Spleen (tissue), 13 donors: ENCODE data around the gene CNIH3. TPM values are rescaled to one million over a fixed set of nuclear protein-coding genes. Genes with fewer than 3 reads are reported as not detected.
"Not testable (repeated sequence)": the region's sequence is repeated elsewhere in the genome, so short reads cannot be mapped to it uniquely, and the experiment has no call there.

Experiments used
- DNase-seq: peaks from one replicate; pipeline ENCODE4 v3.0.0-alpha.2; 2020
- H3K27ac ChIP-seq, 8 donors: fragments of 200-600 bp; sonication (generic) in 7 of 8; 1 replicate in 4 of 8; 2 replicates in 4 of 8; pipeline versions ENCODE4 v1.5.0 to v1.8.0; 2016 to 2021; ENCODE audit warnings: inconsistent platforms in 4 of 8, mild to moderate bottlenecking in 4 of 8, moderate library complexity in 1 of 8
- H3K27me3 ChIP-seq, 7 donors: fragments of 200-600 bp; sonication (generic) in 6 of 7; replicated peaks in 1 of 7; 1 replicate in 4 of 7; 2 replicates in 3 of 7; pipeline versions ENCODE4 v1.5.0 to v1.8.0; 2016 to 2021; ENCODE audit warnings: inconsistent platforms in 3 of 7, mild to moderate bottlenecking in 1 of 7
- H3K36me3 ChIP-seq, 6 donors: fragments of 200-600 bp; sonication (generic) in 5 of 6; 1 replicate in 4 of 6; 2 replicates in 2 of 6; pipeline versions ENCODE4 v1.5.0 to v1.8.0; 2016 to 2021; ENCODE audit warnings: inconsistent platforms in 2 of 6
- H3K4me1 ChIP-seq, 6 donors: fragments of 200-600 bp; sonication (generic) in 5 of 6; 1 replicate in 3 of 6; 2 replicates in 3 of 6; pipeline versions ENCODE4 v1.5.0 to v1.8.0; 2016 to 2021; ENCODE audit warnings: inconsistent platforms in 3 of 6
- H3K4me3 ChIP-seq, 8 donors: fragments of 200-600 bp; sonication (generic) in 7 of 8; 1 replicate in 4 of 8; 2 replicates in 4 of 8; pipeline versions ENCODE4 v1.5.0 to v1.8.0; 2016 to 2021; ENCODE audit warnings: inconsistent platforms in 4 of 8, mild to moderate bottlenecking in 4 of 8, moderate library complexity in 2 of 8
- H3K9me3 ChIP-seq, 8 donors: fragments of 200-600 bp; sonication (generic) in 7 of 8; 1 replicate in 4 of 8; 2 replicates in 4 of 8; pipeline versions ENCODE4 v1.5.0 to v1.8.0; 2016 to 2021; ENCODE audit warnings: inconsistent platforms in 4 of 8
- POLR2A ChIP-seq, 3 donors: fragments of 450-650 bp; IDR thresholded peaks; one replicate each; pipeline ENCODE4 v1.5.1; 2017; ENCODE audit warnings: antibody characterized with exemption in 3 of 3, mild to moderate bottlenecking in 1 of 3
- POLR2AphosphoS5 ChIP-seq, 3 donors: sonication (generic); formaldehyde crosslinking; IDR thresholded peaks; one replicate each; pipeline ENCODE4 v1.5.1; 2017; ENCODE audit warnings: antibody characterized with exemption in 3 of 3
- whole genome bisulfite sequencing, 5 donors: extraction: QIAGEN DNeasy Blood & Tissue Kit in 3 of 5; methylation state at CpG; one replicate each; pipeline versions ENCODE4 v1.1.5 to v1.1.7; 2013 to 2018; 5-methylcytosine and 5-hydroxymethylcytosine counted together
- intact Hi-C: fragments of 100-400 bp; cut with DNase I; formaldehyde crosslinking; loops from one replicate; pipeline ENCODE4 v1.15.0; 2023; ENCODE audit warnings: low total_unique reads
- long read RNA-seq, 2 donors: transcript quantifications; one replicate each; lab custom pipeline, GENCODE V29; 2026
- polyA plus RNA-seq, 3 donors: library from polyadenylated mRNA; stranded (reverse); fragments of 200-250 nt; gene quantifications; one replicate each; pipeline ENCODE4 v1.2.1, GENCODE V29; 2013
- total RNA-seq, 7 donors: library from RNA; depleted of rRNA in 3 of 7; stranded (reverse); fragments of >200 nt in 3 of 7; fragmentation: NEBNext Ultra II Directional in 4 of 7; extraction: Animal tissue kit (Norgen Biotek cat#: 25700) in 4 of 7; gene quantifications; one replicate each; pipeline versions ENCODE4 v1.1.0 to v1.2.1, GENCODE V29; 2016 to 2021
- TF ChIP-seq, protein P1 (sequence below), 11 experiments: fragments of 200-600 bp in 7 of 11; fragments of 450-650 bp in 4 of 11; sonication (generic) in 4 of 11; IDR thresholded peaks in 8 of 11; conservative IDR thresholded peaks in 3 of 11; 1 replicate in 7 of 11; 2 replicates in 4 of 11; pipeline versions ENCODE4 v1.4.0 to v1.8.0; 2016 to 2021; ENCODE audit warnings: antibody characterized with exemption in 11 of 11, inconsistent platforms in 4 of 11, mild to moderate bottlenecking in 1 of 11
- donor health status: healthy with polysubstance abuse.
- donor health status: DM: no; HTN: no; CAD: no; lungs with moderate emphysema.
- donor health status: DM: no; HTN: no; CAD: no.
- donor health status: Bipolar disorder and iron deficiency.
- donor health status: healthy.
- donor health status: DM: no; HTN: no; CAD: no.
- donor health status: DM: yes; HTN: yes; CAD: no.

CNIH3 gene
- 1 to 10 TPM in 5 of 7 donors, under 1 TPM in 2; 0.68 to 4.1 (median 2.6) TPM for total RNA-seq
- polyA plus RNA-seq: 1 to 10 TPM; 1.6 to 2.2 (median 1.7) TPM
- long read RNA-seq, donor 1, partial matches to known transcripts: 0 of 4 reads
- long read RNA-seq, donor 1, other reads (novel, unspliced or antisense): 0 of 4 reads
- long read RNA-seq, donor 2, partial matches to known transcripts: 0 of 1 reads
- long read RNA-seq, donor 2, other reads (novel, unspliced or antisense): 0 of 1 reads

DNA sequence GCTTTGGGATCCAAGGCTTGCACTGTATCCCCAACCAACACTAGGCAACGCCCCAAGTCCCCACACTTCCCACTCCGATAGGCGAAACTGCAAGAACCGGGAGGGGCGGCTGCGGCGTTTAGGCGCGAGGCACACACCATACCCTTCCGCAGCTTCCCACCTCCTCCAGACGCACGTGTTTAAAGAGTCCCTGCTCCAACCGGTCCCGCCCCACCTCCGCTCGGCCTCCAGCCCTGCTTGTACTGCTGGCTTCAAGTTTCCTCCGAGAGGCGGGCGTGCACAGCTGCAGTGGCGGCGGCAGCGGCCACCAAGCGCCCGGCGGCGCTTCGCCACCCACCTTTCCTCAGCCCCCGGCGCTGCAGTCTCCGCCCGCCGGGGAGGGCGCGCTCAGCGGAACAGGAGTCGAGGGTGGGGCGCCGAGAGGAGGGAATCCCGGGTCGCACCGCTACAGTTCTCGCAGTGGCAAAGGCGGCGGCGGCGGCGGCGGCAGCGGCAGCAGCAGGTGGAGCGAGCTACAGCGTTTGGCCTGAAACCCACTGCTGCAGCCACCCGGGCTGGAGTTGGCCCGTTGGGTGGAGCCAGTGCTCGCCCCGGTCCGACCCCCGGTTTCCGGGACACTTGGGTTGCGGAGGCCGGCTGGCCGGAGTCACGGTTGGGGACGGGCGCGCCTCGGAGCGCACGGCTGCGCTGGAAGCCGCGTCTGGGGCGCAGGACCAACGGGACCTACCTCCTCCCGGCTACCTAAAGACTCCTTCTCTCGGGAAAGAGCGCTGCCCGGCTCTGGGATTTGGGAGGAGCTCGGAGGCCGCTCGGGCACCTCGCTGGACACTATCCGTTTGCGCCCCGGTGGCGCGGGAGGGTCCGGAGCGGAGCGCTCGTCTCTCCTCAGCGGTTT is at the start of gene CNIH3:
CNIH3 (plus strand) TSS at position 457 of the 895 bp plus-strand sequence. CDS start 858 bp downstream, outside the sequence.
- intact Hi-C loops: no loop called here
- H3K36me3 ChIP-seq: no peaks in the 10 kb centered on the region
- H3K4me1 ChIP-seq: peaks cover 14 to 28% (median 24%) of the 10 kb centered on the region in 6 donors
- TF ChIP-seq POLR2AphosphoS5 (IDR thresholded peaks at IDR 0.05): peak in 1 of 3 donors; percentile 7
- TF ChIP-seq POLR2A (IDR thresholded peaks at IDR 0.05): no peak
- TF ChIP-seq, protein P1, sequence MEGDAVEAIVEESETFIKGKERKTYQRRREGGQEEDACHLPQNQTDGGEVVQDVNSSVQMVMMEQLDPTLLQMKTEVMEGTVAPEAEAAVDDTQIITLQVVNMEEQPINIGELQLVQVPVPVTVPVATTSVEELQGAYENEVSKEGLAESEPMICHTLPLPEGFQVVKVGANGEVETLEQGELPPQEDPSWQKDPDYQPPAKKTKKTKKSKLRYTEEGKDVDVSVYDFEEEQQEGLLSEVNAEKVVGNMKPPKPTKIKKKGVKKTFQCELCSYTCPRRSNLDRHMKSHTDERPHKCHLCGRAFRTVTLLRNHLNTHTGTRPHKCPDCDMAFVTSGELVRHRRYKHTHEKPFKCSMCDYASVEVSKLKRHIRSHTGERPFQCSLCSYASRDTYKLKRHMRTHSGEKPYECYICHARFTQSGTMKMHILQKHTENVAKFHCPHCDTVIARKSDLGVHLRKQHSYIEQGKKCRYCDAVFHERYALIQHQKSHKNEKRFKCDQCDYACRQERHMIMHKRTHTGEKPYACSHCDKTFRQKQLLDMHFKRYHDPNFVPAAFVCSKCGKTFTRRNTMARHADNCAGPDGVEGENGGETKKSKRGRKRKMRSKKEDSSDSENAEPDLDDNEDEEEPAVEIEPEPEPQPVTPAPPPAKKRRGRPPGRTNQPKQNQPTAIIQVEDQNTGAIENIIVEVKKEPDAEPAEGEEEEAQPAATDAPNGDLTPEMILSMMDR (IDR thresholded peaks at IDR 0.05 in 8 of 11, conservative IDR thresholded peaks at IDR 0.05 in 3 of 11): peak in 1 of 11 experiments; percentile 15
- DNase-seq: peak; percentile 72
- H3K27me3 ChIP-seq: peaks cover 3 to 74% (median 44%) of the 10 kb centered on the region in 7 donors
- H3K4me3 ChIP-seq: peak within 1 kb of the TSS; percentile 12 to 68 (median 39)
- no peak within 1 kb of the TSS for H3K27ac ChIP-seq
- 0 to 2% (median 2%) methylated on average over 38 to 91 of the region's 91 CpGs for WGBS, 5 donors
- H3K9me3 ChIP-seq: no peaks in the 10 kb centered on the region

DNA sequence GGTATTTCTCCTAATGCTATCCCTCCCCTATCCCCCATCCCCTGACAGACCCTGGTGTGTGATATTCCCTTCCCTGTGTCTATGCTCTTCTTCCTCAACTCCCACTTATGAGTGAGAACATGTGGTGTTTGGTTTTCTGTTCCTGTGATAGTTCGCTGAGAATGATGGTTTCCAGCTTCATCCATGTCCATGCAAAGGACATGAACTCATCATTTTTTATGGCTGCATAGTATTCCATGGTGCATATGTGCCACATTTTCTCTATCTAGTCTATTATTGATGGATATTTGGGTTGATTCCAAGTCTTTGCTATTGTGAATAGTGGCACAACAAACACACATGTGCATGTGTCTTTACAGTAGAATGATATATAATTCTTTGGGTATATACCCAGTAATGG is 49.6 kb upstream of the CNIH3 start:
- intact Hi-C loops, DNase-seq, H3K27me3 ChIP-seq, H3K4me1 ChIP-seq, H3K36me3 ChIP-seq, H3K4me3 ChIP-seq, H3K27ac ChIP-seq, H3K9me3 ChIP-seq: not testable (repeated sequence)
- 81 to 100% (median 88%) methylated on average over 1 of the region's 1 CpG for WGBS, 5 donors

DNA sequence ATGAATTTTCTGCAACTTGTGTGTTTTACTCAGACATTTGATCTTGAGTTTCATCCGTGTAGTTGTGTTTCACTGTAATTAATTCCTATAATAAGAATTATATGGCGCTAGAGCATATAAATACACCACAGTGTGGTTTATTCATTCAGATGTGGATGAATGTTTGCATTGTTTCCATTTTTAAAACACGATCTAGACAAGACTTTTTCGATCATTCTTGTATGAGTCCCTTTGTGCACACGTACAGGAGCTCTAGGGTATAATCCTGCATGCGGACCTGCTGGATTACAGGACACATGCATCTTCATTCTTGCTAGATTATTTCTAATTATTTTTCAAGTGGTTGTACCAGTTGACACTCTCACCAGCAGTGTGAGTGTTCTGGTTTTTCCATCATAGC is 46.8 kb upstream of the CNIH3 start:
- no peaks in the 10 kb centered on the region for H3K36me3 ChIP-seq

DNA sequence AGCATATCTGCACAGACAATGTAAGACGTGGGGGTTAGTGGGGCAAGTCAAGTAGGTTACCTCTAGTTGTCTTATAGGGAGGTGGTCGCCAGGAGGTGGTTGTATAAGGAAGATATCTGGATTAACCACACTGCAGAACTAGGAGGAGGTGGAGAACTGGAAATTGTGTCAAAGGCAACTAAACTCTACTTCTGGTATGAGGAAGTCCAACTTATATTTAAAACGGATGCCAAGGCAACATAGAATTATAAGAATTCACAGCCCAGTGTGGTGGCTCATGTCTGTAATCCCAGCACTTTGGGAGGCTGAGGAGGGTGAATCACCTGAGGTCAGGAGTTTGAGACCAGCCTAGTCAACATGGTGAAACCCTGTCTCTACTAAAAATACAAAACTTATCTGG is 44.1 kb upstream of the CNIH3 start:
- intact Hi-C loops, H3K27me3 ChIP-seq, H3K4me3 ChIP-seq, H3K4me1 ChIP-seq, H3K36me3 ChIP-seq, H3K27ac ChIP-seq, DNase-seq: not testable (repeated sequence)
- 66 to 83% (median 72%) methylated on average over 3 of the region's 3 CpGs for WGBS, 5 donors
- peaks cover 0 to 16% (median 10%) of the 10 kb centered on the region in 8 donors for H3K9me3 ChIP-seq

More for the DNA sequence above, 46.8 kb upstream of the CNIH3 start:
- Histone ChIP-seq H3K27ac (no peak overlapping the region), H3K4me3 (no peak overlapping the region), H3K9me3 (peaks cover 0 to 5% (median 0%) of the 10 kb centered on the region in 8 donors), H3K27me3 (no peaks in the 10 kb centered on the region), H3K4me1 (no peaks in the 10 kb centered on the region)
- WGBS, 5 donors: 92 to 99% (median 94%) methylated on average over 6 of the region's 6 CpGs
- intact Hi-C loops: no loop called here
- no peak for DNase-seq
- no peak for TF ChIP-seq POLR2AphosphoS5 (IDR thresholded peaks at IDR 0.05)
- TF ChIP-seq, protein P1 (IDR thresholded peaks at IDR 0.05 in 8 of 11, conservative IDR thresholded peaks at IDR 0.05 in 3 of 11): no peak
- TF ChIP-seq POLR2A (IDR thresholded peaks at IDR 0.05): no peak

DNA sequence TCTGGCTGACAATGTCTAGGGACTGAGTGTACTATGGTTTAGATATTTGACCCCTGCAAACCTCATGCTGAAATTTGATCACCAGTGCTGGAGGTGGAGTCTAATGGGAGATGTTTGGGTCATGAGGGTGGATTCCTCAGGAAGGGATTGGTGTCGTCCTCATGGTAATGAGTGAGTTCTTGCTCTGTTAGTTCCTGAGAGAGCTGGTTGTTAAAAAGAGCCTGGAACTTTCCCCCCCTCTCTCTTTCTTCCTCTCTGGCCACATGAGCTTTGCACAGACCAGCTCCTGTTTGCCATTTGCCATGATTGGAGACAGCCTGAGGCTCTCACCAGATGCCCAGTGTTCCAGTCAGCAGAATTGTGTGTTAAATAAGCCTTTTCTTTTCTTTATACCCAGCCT is 36.6 kb upstream of the CNIH3 start:
- Histone ChIP-seq H3K4me1 (no peaks in the 10 kb centered on the region), H3K36me3 (no peaks in the 10 kb centered on the region), H3K27me3 (no peaks in the 10 kb centered on the region), H3K4me3 (no peak overlapping the region), H3K27ac (no peak overlapping the region), H3K9me3 (peaks cover 0 to 28% (median 20%) of the 10 kb centered on the region in 8 donors)
- intact Hi-C loops: no loop called here
- TF ChIP-seq POLR2A (IDR thresholded peaks at IDR 0.05): no peak
- TF ChIP-seq POLR2AphosphoS5 (IDR thresholded peaks at IDR 0.05): no peak
- TF ChIP-seq, protein P1 (IDR thresholded peaks at IDR 0.05 in 8 of 11, conservative IDR thresholded peaks at IDR 0.05 in 3 of 11): no peak
- DNase-seq: no peak
- WGBS, 5 donors: 66 to 81% (median 76%) methylated on average over 1 of the region's 1 CpG
